GM12801 (cell line): Measurements from ENCODE around the gene EPHX1.

Experiments
- CTCF ChIP-seq: IDR thresholded peaks from one replicate; pipeline ENCODE4 v1.5.1; 2011; ENCODE audit warnings: control low read depth; ENCODE audit not compliant: insufficient read length; ENCODE audit errors: extremely low read depth

Gene EPHX1

GRCh38 chr1:225855503-225856300 is 45.8 kb downstream of the EPHX1 start:
- no peak for TF ChIP-seq CTCF

DNA sequence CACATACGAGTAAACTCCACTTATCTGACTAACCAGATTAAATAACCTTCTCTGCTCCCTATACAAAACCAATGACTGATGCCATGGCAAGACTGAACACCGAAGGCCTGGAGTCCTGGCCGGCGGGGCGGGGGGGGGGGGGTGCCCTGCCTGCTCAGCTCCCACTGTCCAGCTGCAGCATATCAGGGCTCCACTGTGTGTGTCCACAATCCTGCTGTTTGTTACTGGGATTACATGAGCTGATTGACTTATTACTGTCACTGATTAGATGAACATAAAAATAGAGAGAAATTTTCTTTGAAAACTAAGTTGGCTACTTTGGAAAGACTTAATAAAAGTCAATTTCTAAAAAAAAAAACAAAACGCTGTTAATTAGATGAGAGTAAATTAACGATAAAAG is 47.3 kb downstream of the EPHX1 start:
- TF ChIP-seq CTCF = no peak

- TF ChIP-seq CTCF = no peak
Measured at GRCh38 chr1:225859151-225859550, 49.2 kb downstream of the EPHX1 start.

- no peak for TF ChIP-seq CTCF
Measured at GRCh38 chr1:225860107-225860506, 50.2 kb downstream of the EPHX1 start.

DNA sequence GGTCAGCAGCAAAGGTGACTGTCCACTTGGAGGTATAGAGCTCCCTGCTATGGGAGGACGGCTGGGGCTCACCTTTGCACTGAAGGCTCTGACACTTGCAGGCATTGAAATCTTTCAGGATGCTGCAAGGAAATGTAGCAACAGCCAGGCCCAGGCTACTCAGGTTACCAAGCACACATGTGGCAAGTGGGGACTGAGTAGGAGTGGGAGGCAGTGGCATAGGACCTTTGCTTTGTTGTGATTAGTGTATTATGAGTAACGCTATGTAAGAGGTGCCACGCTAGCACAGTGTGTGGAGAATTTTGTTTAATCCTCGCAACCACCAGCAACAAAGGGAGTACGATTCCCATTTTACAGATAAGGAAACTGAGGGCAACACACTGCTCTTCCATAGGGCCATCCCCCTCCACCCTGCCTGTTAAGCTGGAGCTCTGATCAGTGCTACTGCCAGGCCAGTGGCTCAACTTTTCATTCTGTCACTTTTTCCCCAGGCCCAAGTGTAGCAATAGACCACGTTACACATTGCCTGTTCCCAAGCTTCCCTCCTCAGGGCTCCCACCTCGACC is 51.0 kb downstream of the EPHX1 start:
- TF ChIP-seq CTCF = no peak

GRCh38 chr1:225861834-225862580 is 52.1 kb downstream of the EPHX1 start:
- no peak for TF ChIP-seq CTCF

GRCh38 chr1:225862581-225862950 is 52.6 kb downstream of the EPHX1 start:
- no peak for TF ChIP-seq CTCF
